A204.1 (cell line): Measurements from ENCODE around the gene SLC25A53.
"Not testable (repeated sequence)": the region's sequence is repeated elsewhere in the genome, so short reads cannot be mapped to it uniquely, and the experiment has no call there.

Source experiments
- FAIRE-seq: peaks from 2 replicates; lab custom pipeline; 2012; peaks lifted over from hg19 to GRCh38; lab: Jason Lieb, UNC

SLC25A53 gene

DNA sequence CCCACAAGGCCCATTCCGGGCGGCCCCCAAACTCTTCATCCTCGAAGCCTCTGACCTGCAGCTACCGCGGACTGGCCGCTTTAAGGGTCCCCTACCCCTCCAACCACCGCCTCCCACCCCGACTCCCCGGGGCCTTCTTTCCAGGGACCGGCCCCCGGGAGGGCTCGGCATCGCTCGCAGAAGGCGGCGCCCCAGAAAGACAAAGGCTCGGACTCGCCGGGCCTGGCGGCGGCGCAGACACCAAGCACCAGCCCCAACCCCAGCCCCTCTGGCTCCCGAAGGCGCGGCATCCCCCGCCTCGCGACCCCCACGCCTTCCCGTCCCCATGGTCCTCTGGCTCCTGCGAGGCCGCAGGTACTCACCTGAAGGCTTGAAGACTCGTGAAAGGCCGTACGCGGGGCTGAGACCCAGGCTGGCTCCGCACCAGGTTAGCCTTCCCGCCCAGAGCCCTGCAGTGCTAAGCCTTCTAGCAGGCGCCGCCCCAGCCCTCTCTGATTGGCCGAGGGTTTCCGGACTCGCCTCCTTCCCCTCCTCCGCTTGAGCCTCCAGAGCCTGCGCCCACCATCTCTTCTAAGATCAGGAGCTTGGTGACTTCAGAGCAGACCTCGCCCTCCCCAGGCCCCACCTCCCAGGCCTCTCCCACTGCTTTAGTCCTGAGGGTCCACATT lies 80.9 kb downstream of the SLC25A53 start, which contains the start of gene TMSB15C:
Gene TMSB15C (minus strand): TSS at position 459 of the 668 bp plus-strand sequence.
- not testable (repeated sequence) for FAIRE-seq

- FAIRE-seq = not testable (repeated sequence)
Measured at GRCh38 chrX:104062636-104063035, 94.2 kb downstream of the SLC25A53 start.

DNA sequence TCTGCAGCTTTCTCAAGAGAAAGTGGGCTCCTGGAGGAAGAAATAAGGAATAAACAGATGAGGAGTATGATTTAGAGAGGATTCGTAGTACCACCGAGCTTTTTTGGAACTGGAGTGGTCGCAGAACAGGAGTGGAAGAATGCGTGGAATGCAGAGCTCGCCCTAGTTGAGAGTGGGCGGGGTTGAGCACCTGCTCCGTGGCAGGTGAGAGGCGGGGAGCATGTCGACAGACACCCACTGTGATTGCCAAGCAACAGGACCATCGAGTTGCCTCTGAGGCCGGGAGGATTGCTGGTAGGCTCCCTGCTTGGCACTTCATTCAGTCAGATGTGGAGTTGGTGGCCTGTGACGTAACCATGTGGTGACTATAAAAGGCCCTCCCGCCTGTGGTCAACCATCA lies 101.9 kb downstream of the SLC25A53 start:
- FAIRE-seq = not testable (repeated sequence)
